Activated naive CD8-positive, alpha-beta T cell (primary cell): Measurements from ENCODE around the gene RAPGEF4.

Experiments used
- H3K27ac Mint-ChIP-seq: one replicate; pipeline ENCODE4 v1.8.0; 2021; ENCODE audit warnings: mixed read lengths
- H3K27me3 Mint-ChIP-seq: one replicate; pipeline ENCODE4 v1.8.0; 2021; ENCODE audit warnings: mixed read lengths
- H3K36me3 Mint-ChIP-seq: one replicate; pipeline ENCODE4 v1.8.0; 2021; ENCODE audit warnings: mixed read lengths
- H3K4me1 Mint-ChIP-seq: one replicate; pipeline ENCODE4 v1.8.0; 2021; ENCODE audit warnings: low read depth, mixed read lengths
- H3K4me3 Mint-ChIP-seq: one replicate; pipeline ENCODE4 v1.8.0; 2021; ENCODE audit warnings: mild to moderate bottlenecking, mixed read lengths
- H3K9me3 Mint-ChIP-seq: one replicate; pipeline ENCODE4 v1.8.0; 2021; ENCODE audit warnings: low read depth, mixed read lengths

The RAPGEF4 gene

GRCh38 chr2:172843266-172843582 is 107.6 kb downstream of the RAPGEF4 start:
- H3K27me3 Mint-ChIP-seq = peaks cover 3% of the 10 kb centered on the region
- no peaks in the 10 kb centered on the region for H3K9me3 Mint-ChIP-seq
- no peaks in the 10 kb centered on the region for H3K36me3 Mint-ChIP-seq
- no peaks in the 10 kb centered on the region for H3K4me1 Mint-ChIP-seq
- no peak overlapping the region for H3K27ac Mint-ChIP-seq
- no peak overlapping the region for H3K4me3 Mint-ChIP-seq

- Mint-ChIP-seq H3K9me3 (no peaks in the 10 kb centered on the region), H3K27ac (no peak overlapping the region), H3K4me3 (no peak overlapping the region), H3K27me3 (peaks cover 3% of the 10 kb centered on the region), H3K4me1 (no peaks in the 10 kb centered on the region), H3K36me3 (no peaks in the 10 kb centered on the region)
These were observed 108.5 kb downstream of the RAPGEF4 start for GRCh38 chr2:172843902-172844715.

GRCh38 chr2:172845028-172845630 is 109.5 kb downstream of the RAPGEF4 start:
- Mint-ChIP-seq H3K36me3 (no peaks in the 10 kb centered on the region), H3K27me3 (peaks cover 1% of the 10 kb centered on the region), H3K9me3 (no peaks in the 10 kb centered on the region)

GRCh38 chr2:172846551-172846950 is 110.9 kb downstream of the RAPGEF4 start:
- Mint-ChIP-seq H3K9me3 (peaks cover 6% of the 10 kb centered on the region), H3K4me3 (no peak overlapping the region), H3K27me3 (no peaks in the 10 kb centered on the region), H3K36me3 (peaks cover 4% of the 10 kb centered on the region), H3K27ac (no peak overlapping the region), H3K4me1 (no peaks in the 10 kb centered on the region)

More at GRCh38 chr2:172845028-172845630, 109.5 kb downstream of the RAPGEF4 start:
- H3K4me3 Mint-ChIP-seq = no peak overlapping the region
- H3K27ac Mint-ChIP-seq = no peak overlapping the region
- no peaks in the 10 kb centered on the region for H3K4me1 Mint-ChIP-seq

- Mint-ChIP-seq H3K9me3 (peaks cover 6% of the 10 kb centered on the region), H3K27ac (no peak overlapping the region), H3K36me3 (peaks cover 4% of the 10 kb centered on the region), H3K4me1 (no peaks in the 10 kb centered on the region), H3K4me3 (no peak overlapping the region), H3K27me3 (no peaks in the 10 kb centered on the region)
These were observed 111.5 kb downstream of the RAPGEF4 start for GRCh38 chr2:172847188-172847587.

- Mint-ChIP-seq H3K36me3 (peaks cover 5% of the 10 kb centered on the region), H3K27me3 (no peaks in the 10 kb centered on the region), H3K4me3 (no peak overlapping the region), H3K9me3 (peaks cover 6% of the 10 kb centered on the region), H3K27ac (no peak overlapping the region), H3K4me1 (no peaks in the 10 kb centered on the region)
These were observed 112.9 kb downstream of the RAPGEF4 start for GRCh38 chr2:172848519-172848918.

- Mint-ChIP-seq H3K9me3 (peaks cover 8% of the 10 kb centered on the region), H3K27ac (no peak overlapping the region)
These were observed 114.0 kb downstream of the RAPGEF4 start for GRCh38 chr2:172849519-172850217.

GRCh38 chr2:172855588-172855987 is 119.9 kb downstream of the RAPGEF4 start:
- Mint-ChIP-seq H3K4me1 (no peaks in the 10 kb centered on the region), H3K27ac (no peak overlapping the region), H3K4me3 (no peak overlapping the region), H3K27me3 (peaks cover 5% of the 10 kb centered on the region), H3K9me3 (peaks cover 18% of the 10 kb centered on the region), H3K36me3 (peaks cover 15% of the 10 kb centered on the region)

More at GRCh38 chr2:172849519-172850217, 114.0 kb downstream of the RAPGEF4 start:
- no peaks in the 10 kb centered on the region for H3K4me1 Mint-ChIP-seq
- H3K36me3 Mint-ChIP-seq = peaks cover 6% of the 10 kb centered on the region
- H3K4me3 Mint-ChIP-seq = no peak overlapping the region
- no peaks in the 10 kb centered on the region for H3K27me3 Mint-ChIP-seq

GRCh38 chr2:172856606-172857005 is 121.0 kb downstream of the RAPGEF4 start:
- Mint-ChIP-seq H3K4me1 (no peaks in the 10 kb centered on the region), H3K27me3 (peaks cover 10% of the 10 kb centered on the region), H3K27ac (no peak overlapping the region), H3K36me3 (peaks cover 10% of the 10 kb centered on the region), H3K4me3 (no peak overlapping the region), H3K9me3 (peaks cover 13% of the 10 kb centered on the region)

GRCh38 chr2:172858473-172858745 is 122.8 kb downstream of the RAPGEF4 start:
- peaks cover 10% of the 10 kb centered on the region for H3K36me3 Mint-ChIP-seq
- peaks cover 13% of the 10 kb centered on the region for H3K9me3 Mint-ChIP-seq
- H3K27ac Mint-ChIP-seq = no peak overlapping the region
- peaks cover 14% of the 10 kb centered on the region for H3K27me3 Mint-ChIP-seq
- no peaks in the 10 kb centered on the region for H3K4me1 Mint-ChIP-seq
- H3K4me3 Mint-ChIP-seq = no peak overlapping the region

- H3K27me3 Mint-ChIP-seq = peaks cover 17% of the 10 kb centered on the region
- no peak overlapping the region for H3K4me3 Mint-ChIP-seq
- no peak overlapping the region for H3K27ac Mint-ChIP-seq
- H3K9me3 Mint-ChIP-seq = peaks cover 10% of the 10 kb centered on the region
- H3K36me3 Mint-ChIP-seq = peaks cover 8% of the 10 kb centered on the region
- no peaks in the 10 kb centered on the region for H3K4me1 Mint-ChIP-seq
These were observed 124.1 kb downstream of the RAPGEF4 start for GRCh38 chr2:172859581-172860335.

- Mint-ChIP-seq H3K36me3 (peaks cover 6% of the 10 kb centered on the region), H3K4me1 (no peaks in the 10 kb centered on the region), H3K27me3 (peaks cover 17% of the 10 kb centered on the region), H3K4me3 (no peak overlapping the region), H3K27ac (no peak overlapping the region), H3K9me3 (peaks cover 4% of the 10 kb centered on the region)
These were observed 124.7 kb downstream of the RAPGEF4 start for GRCh38 chr2:172860336-172860707.

GRCh38 chr2:172861098-172861497 is 125.5 kb downstream of the RAPGEF4 start:
- H3K9me3 Mint-ChIP-seq = no peaks in the 10 kb centered on the region
- no peak overlapping the region for H3K27ac Mint-ChIP-seq
- no peak overlapping the region for H3K4me3 Mint-ChIP-seq
- no peaks in the 10 kb centered on the region for H3K4me1 Mint-ChIP-seq
- H3K27me3 Mint-ChIP-seq = peaks cover 19% of the 10 kb centered on the region
- peaks cover 3% of the 10 kb centered on the region for H3K36me3 Mint-ChIP-seq

GRCh38 chr2:172861656-172862476 is 126.2 kb downstream of the RAPGEF4 start:
- Mint-ChIP-seq H3K27me3 (peaks cover 19% of the 10 kb centered on the region), H3K4me1 (no peaks in the 10 kb centered on the region), H3K27ac (no peak overlapping the region), H3K9me3 (no peaks in the 10 kb centered on the region), H3K4me3 (no peak overlapping the region), H3K36me3 (no peaks in the 10 kb centered on the region)
